Cardiac fibroblast (primary cell): ENCODE measurements around the gene IFI27L2.

ENCODE experiments used
- DNase-seq, 2 donors: peaks; one replicate each; pipeline versions ENCODE4 v3.0.0 to v3.0.0-alpha.2; 2010; ENCODE audit warnings: low read depth in 2 of 2
- H3K4me3 ChIP-seq, 2 donors: replicated peaks in 1 of 2; 1 replicate in 1 of 2; 2 replicates in 1 of 2; pipeline ENCODE4 v1.5.1; 2011; ENCODE audit warnings: low read depth in 2 of 2, low read length in 2 of 2, mild to moderate bottlenecking in 2 of 2, moderate library complexity in 1 of 2
- CTCF ChIP-seq: IDR thresholded peaks from one replicate; pipeline ENCODE4 v1.5.1; 2011; ENCODE audit warnings: low read depth, mild to moderate bottlenecking, low read length, inconsistent platforms

IFI27L2 gene

GRCh38 chr14:94164685-94165431 is 35.5 kb upstream of the IFI27L2 start:
- no peak for TF ChIP-seq CTCF
- no peak for DNase-seq
- H3K4me3 ChIP-seq, result no peak overlapping the region

GRCh38 chr14:94163796-94164195 is 34.4 kb upstream of the IFI27L2 start:
- DNase-seq, result no peak
- H3K4me3 ChIP-seq, result no peak overlapping the region
- TF ChIP-seq CTCF, result no peak

GRCh38 chr14:94162466-94162865 is 33.1 kb upstream of the IFI27L2 start:
- TF ChIP-seq CTCF, result no peak
- no peak overlapping the region for H3K4me3 ChIP-seq
- no peak for DNase-seq

- H3K4me3 ChIP-seq, result no peak overlapping the region
- DNase-seq, result peak in 1 of 2 donors; percentile 50
- no peak for TF ChIP-seq CTCF
Observed at GRCh38 chr14:94161981-94162380, 32.6 kb upstream of the IFI27L2 start.

GRCh38 chr14:94161058-94161457 is 31.7 kb upstream of the IFI27L2 start:
- DNase-seq, result no peak
- no peak overlapping the region for H3K4me3 ChIP-seq
- TF ChIP-seq CTCF, result no peak

GRCh38 chr14:94158239-94158883 is 29.0 kb upstream of the IFI27L2 start:
- H3K4me3 ChIP-seq, result no peak overlapping the region
- TF ChIP-seq CTCF, result no peak
- no peak for DNase-seq
